ENCODE data around the gene HLA-E.
A peak's percentile ranks its signal among the peaks of the same experiment; 100 is the strongest.

Gene HLA-E

DNA sequence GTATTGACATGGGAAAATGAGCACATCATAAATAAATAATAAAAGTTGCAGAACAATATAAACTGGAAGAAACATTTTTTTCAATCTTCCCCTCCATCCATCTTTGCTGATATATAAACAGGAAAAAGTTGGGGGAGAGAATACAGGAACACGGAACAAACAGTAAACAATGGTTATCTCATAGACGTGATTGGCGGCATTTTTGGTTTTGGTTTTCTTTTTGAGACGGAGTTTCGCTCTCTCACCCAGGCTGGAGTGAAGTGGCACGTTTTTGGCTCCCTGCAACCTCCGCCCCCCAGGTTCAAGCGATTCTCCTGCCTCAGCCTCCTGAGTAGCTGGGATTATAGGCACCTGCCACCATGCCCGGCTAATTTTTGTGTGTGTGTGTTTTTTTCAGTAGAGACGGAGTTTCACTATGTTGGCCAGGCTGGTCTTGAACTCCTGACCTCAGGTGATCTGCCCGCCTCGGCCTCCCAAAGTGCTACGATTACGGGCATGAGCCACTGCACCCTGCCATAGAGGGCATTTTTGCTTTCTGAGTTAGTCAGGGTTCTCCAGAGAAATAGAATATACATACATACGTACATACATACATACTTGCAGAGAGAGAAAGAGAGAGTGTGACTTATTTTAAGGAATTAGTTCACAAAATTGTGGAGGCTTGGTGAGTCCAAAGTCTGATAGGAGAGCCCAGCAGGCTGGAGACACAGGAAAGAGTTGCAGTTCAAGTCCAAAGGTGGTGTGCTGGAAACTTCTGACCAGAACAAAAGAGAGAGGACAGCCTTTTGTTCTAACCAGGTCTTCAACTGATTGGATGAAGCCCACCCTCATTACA, 44.4 kb downstream of the HLA-E start:
- WGBS (ENCODE audit: insufficient coverage) = 61% methylated on average over 3 of the region's 15 CpGs
- no peak for DNase-seq
- Histone ChIP-seq H3K4me1 (ENCODE audit: control extremely low read depth in 1 of 4, control insufficient read depth in 4 of 4, insufficient read depth in 4 of 4, low read length in 3 of 4) (peaks cover 0 to 21% (median 17%) of the 10 kb centered on the region in 4 experiments), H3K27ac (ENCODE audit: insufficient read depth in 1 of 2, low read depth in 1 of 2, low read length in 2 of 2, poor library complexity in 1 of 2, severe bottlenecking in 2 of 2) (no peak overlapping the region), H3K27me3 (replicated peaks in 2 of 5; ENCODE audit: control insufficient read depth in 4 of 5, insufficient read depth in 5 of 5, low read length in 4 of 5) (no peaks in the 10 kb centered on the region), H3K9me3 (ENCODE audit: control extremely low read depth in 1 of 5, control insufficient read depth in 4 of 5, insufficient read depth in 2 of 5, low read depth in 1 of 5, low read length in 4 of 5) (no peaks in the 10 kb centered on the region), H3K36me3 (ENCODE audit: control insufficient read depth in 4 of 4, insufficient read depth in 4 of 4, low read length in 3 of 4) (no peaks in the 10 kb centered on the region), H3K4me3 (ENCODE audit: control insufficient read depth in 1 of 7, extremely low read depth in 1 of 7, insufficient read depth in 4 of 7, low read depth in 2 of 7, low read length in 6 of 7) (no peak overlapping the region)
- ChIA-PET CTCF (interaction anchor here (0.6 to 4.4 kb wide), 7 partner anchors 16 to 47 kb away, joined by 3 to 39 read pairs (median 25); no protein-coding TSS in a partner anchor), POLR2A (interaction anchor here (1.8 kb wide), 1 partner anchor 39 kb away, joined by 15 read pairs; no protein-coding TSS in a partner anchor)

GRCh38 chr6:30537931-30538330, 48.6 kb downstream of the HLA-E start:
- WGBS (ENCODE audit: insufficient coverage) = 92% methylated on average over 2 of the region's 3 CpGs
- CTCF ChIA-PET = interaction anchor here (1.1 to 15.5 kb wide), 3 partner anchors 10 to 44 kb away, joined by 3 to 151 read pairs (median 3); no protein-coding TSS in a partner anchor

DNA sequence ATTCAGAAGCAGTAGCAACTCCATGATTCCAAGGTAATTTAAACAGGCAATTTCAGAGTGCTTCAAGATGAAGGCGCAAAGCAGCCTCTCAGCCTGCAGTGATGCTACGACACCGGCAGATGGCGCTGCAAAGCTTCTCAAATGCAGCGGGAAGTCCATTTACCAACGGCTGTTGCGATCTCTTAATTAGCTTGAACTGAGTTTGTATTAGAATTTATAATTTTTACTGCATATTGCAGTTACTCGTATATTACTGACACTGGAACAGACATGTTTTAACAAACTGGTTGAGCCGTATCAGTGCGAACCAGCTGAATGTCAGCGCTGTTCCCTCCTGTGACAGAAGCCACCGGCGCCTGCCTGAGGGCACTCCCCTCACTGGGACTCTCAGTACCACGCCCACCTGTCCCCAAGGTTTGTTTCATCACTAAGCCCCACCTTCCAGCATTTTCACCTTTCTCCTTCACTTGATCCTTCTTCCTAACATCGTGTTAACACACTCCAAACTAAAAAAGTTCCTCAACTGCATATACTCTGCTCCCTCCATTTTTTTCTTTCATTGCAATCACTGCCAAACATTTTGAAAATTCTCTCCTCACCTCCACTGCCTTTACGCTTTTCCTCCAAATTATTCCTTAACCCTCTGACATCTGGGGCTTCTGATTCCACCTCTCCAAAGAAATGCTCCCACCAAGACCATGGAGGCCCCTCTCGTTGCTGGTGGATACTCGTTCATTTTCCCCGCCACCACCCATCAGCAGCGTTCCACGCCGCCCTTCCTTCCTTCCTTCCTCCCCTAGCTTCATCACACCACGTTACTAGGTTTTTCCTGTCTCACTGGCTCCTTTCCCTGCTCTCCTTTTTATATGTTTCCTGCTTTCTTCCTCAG, 52.5 kb downstream of the HLA-E start:
- no peaks in the 10 kb centered on the region for H3K9me3 ChIP-seq (ENCODE audit: control extremely low read depth in 1 of 5, control insufficient read depth in 4 of 5, insufficient read depth in 2 of 5, low read depth in 1 of 5, low read length in 4 of 5)
- ChIA-PET CTCF (interaction anchor here (0.8 to 17.6 kb wide), 33 partner anchors 8 to 285 kb away, joined by 3 to 259 read pairs (median 5); partner anchors contain the start of genes ATAT1, DHX16, GNL1 and PRR3), POLR2A (interaction anchor here (0.6 to 1.8 kb wide), 10 partner anchors 9 to 186 kb away, joined by 3 to 8 read pairs (median 5); partner anchors contain the start of genes ABCF1 and DHX16)
- H3K27me3 ChIP-seq (replicated peaks in 2 of 5; ENCODE audit: control insufficient read depth in 4 of 5, insufficient read depth in 5 of 5, low read length in 4 of 5) = no peaks in the 10 kb centered on the region
- H3K27ac ChIP-seq (ENCODE audit: insufficient read depth in 1 of 2, low read depth in 1 of 2, low read length in 2 of 2, poor library complexity in 1 of 2, severe bottlenecking in 2 of 2) = no peak overlapping the region
- peak; percentile 86 to 93 (median 92) for DNase-seq
- peaks cover 0 to 13% (median 5%) of the 10 kb centered on the region in 4 experiments for H3K36me3 ChIP-seq (ENCODE audit: control insufficient read depth in 4 of 4, insufficient read depth in 4 of 4, low read length in 3 of 4)
- H3K4me1 ChIP-seq (ENCODE audit: control extremely low read depth in 1 of 4, control insufficient read depth in 4 of 4, insufficient read depth in 4 of 4, low read length in 3 of 4) = peaks cover 8 to 20% (median 15%) of the 10 kb centered on the region in 4 experiments
- peak overlapping the region; percentile 31 to 84 (median 66) for H3K4me3 ChIP-seq (ENCODE audit: control insufficient read depth in 1 of 7, extremely low read depth in 1 of 7, insufficient read depth in 4 of 7, low read depth in 2 of 7, low read length in 6 of 7)
- WGBS (ENCODE audit: insufficient coverage) = 0% methylated on average over 18 of the region's 23 CpGs

More at GRCh38 chr6:30537931-30538330, 48.6 kb downstream of the HLA-E start:
- POLR2A ChIA-PET = no interaction called here
- Histone ChIP-seq H3K36me3 (ENCODE audit: control insufficient read depth in 4 of 4, insufficient read depth in 4 of 4, low read length in 3 of 4) (no peaks in the 10 kb centered on the region), H3K27ac (ENCODE audit: insufficient read depth in 1 of 2, low read depth in 1 of 2, low read length in 2 of 2, poor library complexity in 1 of 2, severe bottlenecking in 2 of 2) (no peak overlapping the region), H3K4me3 (ENCODE audit: control insufficient read depth in 1 of 7, extremely low read depth in 1 of 7, insufficient read depth in 4 of 7, low read depth in 2 of 7, low read length in 6 of 7) (no peak overlapping the region), H3K4me1 (ENCODE audit: control extremely low read depth in 1 of 4, control insufficient read depth in 4 of 4, insufficient read depth in 4 of 4, low read length in 3 of 4) (peaks cover 8 to 15% (median 14%) of the 10 kb centered on the region in 4 experiments), H3K27me3 (replicated peaks in 2 of 5; ENCODE audit: control insufficient read depth in 4 of 5, insufficient read depth in 5 of 5, low read length in 4 of 5) (no peaks in the 10 kb centered on the region), H3K9me3 (ENCODE audit: control extremely low read depth in 1 of 5, control insufficient read depth in 4 of 5, insufficient read depth in 2 of 5, low read depth in 1 of 5, low read length in 4 of 5) (no peaks in the 10 kb centered on the region)
- DNase-seq = no peak

DNA sequence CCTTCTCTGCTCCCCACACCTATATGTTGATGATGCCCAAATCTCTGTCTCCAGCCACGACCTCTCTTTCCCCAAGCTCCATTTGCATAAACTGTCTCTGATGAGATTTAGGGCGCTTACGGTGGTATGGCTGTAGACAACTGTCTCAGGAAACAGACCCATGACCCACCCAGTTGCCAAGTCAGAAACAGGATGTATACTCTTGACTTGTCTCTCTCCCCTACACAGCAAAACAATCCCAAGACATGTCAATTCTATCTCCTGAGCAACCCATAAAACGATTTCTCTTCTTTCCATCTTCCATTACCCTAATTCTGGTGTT, 53.1 kb downstream of the HLA-E start:
- peak in 2 of 3 donors; percentile 52 to 59 for DNase-seq
- H3K27ac ChIP-seq (ENCODE audit: insufficient read depth in 1 of 2, low read depth in 1 of 2, low read length in 2 of 2, poor library complexity in 1 of 2, severe bottlenecking in 2 of 2) = no peak overlapping the region
- CTCF ChIA-PET = interaction anchor here (1.2 to 17.6 kb wide), 19 partner anchors 11 to 130 kb away, joined by 3 to 259 read pairs (median 6); partner anchors contain the start of genes ATAT1, DHX16, GNL1 and PRR3

DNA sequence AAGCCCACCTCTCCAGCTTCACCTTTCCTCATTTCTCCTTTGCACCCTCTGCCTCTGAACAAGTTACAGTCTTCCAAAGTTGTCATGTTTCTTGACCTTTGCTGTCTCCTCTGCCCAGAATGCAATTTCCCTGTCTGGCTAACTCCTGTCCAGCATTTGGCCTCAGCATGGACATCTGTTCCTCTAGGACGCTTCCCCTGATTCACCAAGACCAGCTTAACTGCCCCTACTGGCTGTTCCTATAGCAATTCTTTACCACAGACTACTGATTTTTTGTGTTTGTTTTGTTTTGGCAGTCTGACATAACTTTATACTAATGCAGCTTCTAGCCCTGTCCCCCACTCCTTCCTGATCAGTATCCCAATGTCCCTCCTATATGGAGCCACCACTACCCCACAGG, 53.6 kb downstream of the HLA-E start:
- H3K27ac ChIP-seq (ENCODE audit: insufficient read depth in 1 of 2, low read depth in 1 of 2, low read length in 2 of 2, poor library complexity in 1 of 2, severe bottlenecking in 2 of 2) = no peak overlapping the region
- no CpG with 5 or more reads among the region's 1 CpG for WGBS (ENCODE audit: insufficient coverage)
- H3K27me3 ChIP-seq (replicated peaks in 2 of 5; ENCODE audit: control insufficient read depth in 4 of 5, insufficient read depth in 5 of 5, low read length in 4 of 5) = no peaks in the 10 kb centered on the region

More for the DNA sequence above, 53.1 kb downstream of the HLA-E start:
- 0% methylated on average over 4 of the region's 4 CpGs for WGBS (ENCODE audit: insufficient coverage)
- Histone ChIP-seq H3K9me3 (ENCODE audit: control extremely low read depth in 1 of 5, control insufficient read depth in 4 of 5, insufficient read depth in 2 of 5, low read depth in 1 of 5, low read length in 4 of 5) (no peaks in the 10 kb centered on the region), H3K4me3 (ENCODE audit: control insufficient read depth in 1 of 7, extremely low read depth in 1 of 7, insufficient read depth in 4 of 7, low read depth in 2 of 7, low read length in 6 of 7) (peak overlapping the region in 5 of 7 experiments; percentile 8 to 84 (median 68)), H3K4me1 (ENCODE audit: control extremely low read depth in 1 of 4, control insufficient read depth in 4 of 4, insufficient read depth in 4 of 4, low read length in 3 of 4) (peaks cover 8 to 20% (median 15%) of the 10 kb centered on the region in 4 experiments), H3K36me3 (ENCODE audit: control insufficient read depth in 4 of 4, insufficient read depth in 4 of 4, low read length in 3 of 4) (peaks cover 0 to 19% (median 9%) of the 10 kb centered on the region in 4 experiments), H3K27me3 (replicated peaks in 2 of 5; ENCODE audit: control insufficient read depth in 4 of 5, insufficient read depth in 5 of 5, low read length in 4 of 5) (no peaks in the 10 kb centered on the region)
- POLR2A ChIA-PET = interaction anchor here (0.6 to 1.8 kb wide), 8 partner anchors 12 to 186 kb away, joined by 3 to 8 read pairs (median 4); partner anchors contain the start of gene DHX16

More for the DNA sequence above, 53.6 kb downstream of the HLA-E start:
- ChIA-PET CTCF (interaction anchor here (1.0 to 17.6 kb wide), 19 partner anchors 12 to 279 kb away, joined by 3 to 259 read pairs (median 7); partner anchors contain the start of genes DHX16, GNL1 and PRR3), POLR2A (interaction anchor here (1.0 to 1.8 kb wide), 6 partner anchors 11 to 73 kb away, joined by 3 to 8 read pairs (median 5); no protein-coding TSS in a partner anchor)
- Histone ChIP-seq H3K36me3 (ENCODE audit: control insufficient read depth in 4 of 4, insufficient read depth in 4 of 4, low read length in 3 of 4) (peaks cover 2 to 19% (median 9%) of the 10 kb centered on the region in 4 experiments), H3K4me1 (ENCODE audit: control extremely low read depth in 1 of 4, control insufficient read depth in 4 of 4, insufficient read depth in 4 of 4, low read length in 3 of 4) (peaks cover 8 to 20% (median 15%) of the 10 kb centered on the region in 4 experiments), H3K9me3 (ENCODE audit: control extremely low read depth in 1 of 5, control insufficient read depth in 4 of 5, insufficient read depth in 2 of 5, low read depth in 1 of 5, low read length in 4 of 5) (no peaks in the 10 kb centered on the region), H3K4me3 (ENCODE audit: control insufficient read depth in 1 of 7, extremely low read depth in 1 of 7, insufficient read depth in 4 of 7, low read depth in 2 of 7, low read length in 6 of 7) (no peak overlapping the region)
- no peak for DNase-seq

Measured in common myeloid progenitor, CD34-positive (primary cell).